Smooth muscle cell (in vitro differentiated cells): ENCODE measurements around the gene GIMAP7. TPM values are rescaled to one million over a fixed set of nuclear protein-coding genes. Genes with fewer than 3 reads are reported as not detected.

Experiments used
- DNase-seq: peaks from one replicate; lab custom pipeline; 2025; ENCODE audit not compliant: unreplicated experiment; lab: John Stamatoyannopoulos, UW
- H2AFZ ChIP-seq: fragments of 200-600 bp; sonication (generic); 2 replicates; pipeline ENCODE4 v1.6.0; 2016; ENCODE audit warnings: antibody characterized with exemption, low read depth, mild to moderate bottlenecking
- H3F3A ChIP-seq: fragments of 200-600 bp; sonication (generic); 2 replicates; pipeline ENCODE4 v1.6.0; 2017; ENCODE audit warnings: antibody characterized with exemption, low read depth
- H3K27ac ChIP-seq: fragments of 200-600 bp; sonication (generic); 2 replicates; pipeline ENCODE4 v1.5.1; 2016; ENCODE audit warnings: low read depth, mild to moderate bottlenecking
- H3K27me3 ChIP-seq: fragments of 200-600 bp; sonication (generic); 2 replicates; pipeline ENCODE4 v1.6.1; 2016; ENCODE audit warnings: low read depth, mild to moderate bottlenecking
- H3K36me3 ChIP-seq: fragments of 200-600 bp; sonication (generic); 2 replicates; pipeline ENCODE4 v1.5.1; 2016; ENCODE audit warnings: low read depth
- H3K4me1 ChIP-seq: fragments of 200-600 bp; sonication (generic); 2 replicates; pipeline ENCODE4 v1.5.1; 2016; ENCODE audit warnings: low read depth
- H3K4me2 ChIP-seq: fragments of 200-600 bp; sonication (generic); 2 replicates; pipeline ENCODE4 v1.6.0; 2016; ENCODE audit warnings: mild to moderate bottlenecking
- H3K4me3 ChIP-seq: fragments of 200-600 bp; sonication (generic); 2 replicates; pipeline ENCODE4 v1.5.1; 2016; ENCODE audit warnings: mild to moderate bottlenecking
- H3K79me2 ChIP-seq: fragments of 200-600 bp; sonication (generic); 2 replicates; pipeline ENCODE4 v1.6.0; 2016; ENCODE audit warnings: low read depth, mild to moderate bottlenecking
- H3K9ac ChIP-seq: fragments of 200-600 bp; sonication (generic); 2 replicates; pipeline ENCODE4 v1.6.0; 2016; ENCODE audit warnings: low read depth
- H3K9me3 ChIP-seq: fragments of 200-600 bp; sonication (generic); replicated peaks from 2 replicates; pipeline ENCODE4 v1.5.1; 2016; ENCODE audit warnings: low read depth
- H4K20me1 ChIP-seq: fragments of 200-600 bp; sonication (generic); 2 replicates; pipeline ENCODE4 v1.6.0; 2016; ENCODE audit warnings: low read depth
- WGBS: methylation state at CpG from one replicate; pipeline ENCODE4 v1.1.7; 2016; ENCODE audit warnings: low lambda C conversion rate; 5-methylcytosine and 5-hydroxymethylcytosine counted together
- polyA plus RNA-seq: library from polyadenylated mRNA; unstranded; fragments of >200 nt; fragmentation: Nextera tagmentation; extraction: Ambion mirVana; gene quantifications from 2 replicates; pipeline ENCODE4 v1.2.1, GENCODE V29; 2016
- total RNA-seq: library from RNA; depleted of rRNA; stranded (reverse); fragments of >200 nt; gene quantifications from 2 replicates; pipeline ENCODE4 v1.2.3, GENCODE V29; 2014
- TF ChIP-seq, protein P1 (sequence below): fragments of 200-600 bp; sonication (generic); IDR thresholded peaks from 2 replicates; pipeline ENCODE4 v1.5.1; 2017; ENCODE audit warnings: borderline replicate concordance, mild to moderate bottlenecking, antibody characterized with exemption; ENCODE audit not compliant: insufficient read depth, poor library complexity, severe bottlenecking

Gene GIMAP7
- total and polyA plus RNA-seq, 2 experiments from 2014 or later: not detected

GRCh38 chr7:150560486-150560885 is 45.8 kb downstream of the GIMAP7 start:
- WGBS: 8% methylated on average over 1 of the region's 1 CpG
- H4K20me1 ChIP-seq: no peaks in the 10 kb centered on the region

GRCh38 chr7:150562919-150563318 is 48.2 kb downstream of the GIMAP7 start:
- Histone ChIP-seq H3K9ac (no peak overlapping the region), H3K36me3 (no peaks in the 10 kb centered on the region), H4K20me1 (no peaks in the 10 kb centered on the region), H3K4me1 (no peaks in the 10 kb centered on the region), H3K4me3 (no peak overlapping the region), H3K9me3 (no peaks in the 10 kb centered on the region), H3K27ac (no peak overlapping the region), H3K79me2 (no peaks in the 10 kb centered on the region), H2AFZ (no peak overlapping the region), H3F3A (no peaks in the 10 kb centered on the region), H3K4me2 (no peak overlapping the region), H3K27me3 (no peaks in the 10 kb centered on the region)
- TF ChIP-seq, protein P1, sequence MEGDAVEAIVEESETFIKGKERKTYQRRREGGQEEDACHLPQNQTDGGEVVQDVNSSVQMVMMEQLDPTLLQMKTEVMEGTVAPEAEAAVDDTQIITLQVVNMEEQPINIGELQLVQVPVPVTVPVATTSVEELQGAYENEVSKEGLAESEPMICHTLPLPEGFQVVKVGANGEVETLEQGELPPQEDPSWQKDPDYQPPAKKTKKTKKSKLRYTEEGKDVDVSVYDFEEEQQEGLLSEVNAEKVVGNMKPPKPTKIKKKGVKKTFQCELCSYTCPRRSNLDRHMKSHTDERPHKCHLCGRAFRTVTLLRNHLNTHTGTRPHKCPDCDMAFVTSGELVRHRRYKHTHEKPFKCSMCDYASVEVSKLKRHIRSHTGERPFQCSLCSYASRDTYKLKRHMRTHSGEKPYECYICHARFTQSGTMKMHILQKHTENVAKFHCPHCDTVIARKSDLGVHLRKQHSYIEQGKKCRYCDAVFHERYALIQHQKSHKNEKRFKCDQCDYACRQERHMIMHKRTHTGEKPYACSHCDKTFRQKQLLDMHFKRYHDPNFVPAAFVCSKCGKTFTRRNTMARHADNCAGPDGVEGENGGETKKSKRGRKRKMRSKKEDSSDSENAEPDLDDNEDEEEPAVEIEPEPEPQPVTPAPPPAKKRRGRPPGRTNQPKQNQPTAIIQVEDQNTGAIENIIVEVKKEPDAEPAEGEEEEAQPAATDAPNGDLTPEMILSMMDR: no peak
- 56% methylated on average over 2 of the region's 2 CpGs for WGBS
- DNase-seq: no peak

More at GRCh38 chr7:150560486-150560885, 45.8 kb downstream of the GIMAP7 start:
- Histone ChIP-seq H3K4me1 (no peaks in the 10 kb centered on the region), H3K27ac (no peak overlapping the region), H3K27me3 (no peaks in the 10 kb centered on the region), H3K9ac (no peak overlapping the region), H3K4me3 (no peak overlapping the region), H3F3A (no peaks in the 10 kb centered on the region), H3K4me2 (no peak overlapping the region), H3K9me3 (no peaks in the 10 kb centered on the region), H2AFZ (no peak overlapping the region), H3K79me2 (no peaks in the 10 kb centered on the region), H3K36me3 (no peaks in the 10 kb centered on the region)
- TF ChIP-seq, protein P1: no peak
- no peak for DNase-seq

- WGBS: 68% methylated on average over 5 of the region's 5 CpGs
- Histone ChIP-seq H3K9me3 (no peaks in the 10 kb centered on the region), H3K27ac (no peak overlapping the region), H4K20me1 (no peaks in the 10 kb centered on the region), H3K27me3 (no peaks in the 10 kb centered on the region), H3K4me1 (no peaks in the 10 kb centered on the region), H2AFZ (no peak overlapping the region), H3K9ac (no peak overlapping the region), H3K79me2 (no peaks in the 10 kb centered on the region), H3K4me2 (no peak overlapping the region), H3F3A (no peaks in the 10 kb centered on the region), H3K36me3 (no peaks in the 10 kb centered on the region), H3K4me3 (no peak overlapping the region)
- TF ChIP-seq, protein P1: no peak
- DNase-seq: no peak
Measured at GRCh38 chr7:150564006-150564405, 49.3 kb downstream of the GIMAP7 start.

DNA sequence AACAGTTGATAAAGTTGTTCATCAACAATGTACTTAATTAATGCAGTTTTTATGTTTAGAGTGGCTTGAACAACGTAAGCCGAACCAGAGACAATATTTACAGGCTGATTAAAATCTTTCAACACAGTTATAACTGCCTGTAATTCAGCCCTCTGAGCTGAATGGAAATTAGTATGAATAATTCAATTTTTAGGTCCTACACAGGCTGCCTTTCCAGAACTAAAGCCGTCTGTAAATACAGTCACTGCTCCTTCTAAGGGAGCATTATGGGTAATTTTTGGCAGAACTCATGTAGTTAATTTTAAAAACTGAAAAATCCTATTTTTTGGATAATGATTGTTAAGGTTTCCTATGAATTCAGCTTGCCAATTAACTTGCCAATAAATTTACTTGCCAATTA is 49.9 kb downstream of the GIMAP7 start:
- Histone ChIP-seq H4K20me1 (no peaks in the 10 kb centered on the region), H3K4me2 (no peak overlapping the region), H2AFZ (no peak overlapping the region), H3K4me3 (no peak overlapping the region), H3K36me3 (no peaks in the 10 kb centered on the region), H3K9me3 (no peaks in the 10 kb centered on the region), H3K27me3 (no peaks in the 10 kb centered on the region), H3F3A (no peaks in the 10 kb centered on the region), H3K79me2 (no peaks in the 10 kb centered on the region), H3K9ac (no peak overlapping the region), H3K27ac (no peak overlapping the region), H3K4me1 (no peaks in the 10 kb centered on the region)
- WGBS: 74% methylated on average over 3 of the region's 3 CpGs
- TF ChIP-seq, protein P1: no peak
- no peak for DNase-seq
